Sigmoid colon (tissue), 7 donors: ENCODE data around the gene SDK1. TPM values are rescaled to one million over a fixed set of nuclear protein-coding genes. Genes with fewer than 3 reads are reported as not detected.

ENCODE experiments used
- DNase-seq: peaks from one replicate; pipeline ENCODE4 v3.0.0-alpha.2; 2019
- H3K27ac ChIP-seq, 4 donors: fragments of 200-600 bp; sonication (generic); one replicate each; pipeline ENCODE4 v1.5.1; 2016 to 2019; ENCODE audit warnings: mild to moderate bottlenecking in 1 of 4
- H3K27me3 ChIP-seq, 3 donors: fragments of 200-600 bp; sonication (generic); one replicate each; pipeline ENCODE4 v1.5.1; 2019; ENCODE audit warnings: mild to moderate bottlenecking in 1 of 3
- H3K36me3 ChIP-seq, 4 donors: fragments of 200-600 bp; sonication (generic); one replicate each; pipeline ENCODE4 v1.5.1; 2016 to 2019
- H3K4me1 ChIP-seq, 4 donors: fragments of 200-600 bp; sonication (generic); one replicate each; pipeline ENCODE4 v1.5.1; 2017 to 2019
- H3K4me3 ChIP-seq, 4 donors: fragments of 200-600 bp; sonication (generic); one replicate each; pipeline ENCODE4 v1.5.1; 2017 to 2019; ENCODE audit warnings: mild to moderate bottlenecking in 2 of 4, moderate library complexity in 1 of 4
- H3K9me3 ChIP-seq, 4 donors: fragments of 200-600 bp in 3 of 4; sonication (generic) in 3 of 4; one replicate each; pipeline versions ENCODE4 v1.5.1 to v1.6.1; 2013 to 2019
- EP300 ChIP-seq, 4 donors: sonication (generic); formaldehyde crosslinking; IDR thresholded peaks; one replicate each; pipeline ENCODE4 v1.6.1; 2017; ENCODE audit warnings: antibody characterized with exemption in 4 of 4
- POLR2A ChIP-seq, 2 donors: fragments of 450-650 bp; IDR thresholded peaks; one replicate each; pipeline ENCODE4 v1.6.1; 2016; ENCODE audit warnings: antibody characterized with exemption in 2 of 2, mild to moderate bottlenecking in 2 of 2, moderate library complexity in 2 of 2
- POLR2AphosphoS5 ChIP-seq, 4 donors: sonication (generic); formaldehyde crosslinking; IDR thresholded peaks; one replicate each; pipeline ENCODE4 v1.6.1; 2017; ENCODE audit warnings: antibody characterized with exemption in 4 of 4
- WGBS, 2 donors: extraction: QIAGEN DNeasy Blood & Tissue Kit; methylation state at CpG; one replicate each; pipeline ENCODE4 v1.1.7; 2013; 5-methylcytosine and 5-hydroxymethylcytosine counted together
- intact Hi-C: fragments of 100-400 bp; cut with DNase I; formaldehyde crosslinking; loops from one replicate; pipeline ENCODE4 v1.15.1; 2023
- polyA plus RNA-seq, 3 donors: library from polyadenylated mRNA; stranded (reverse); fragments of 200-250 nt; gene quantifications; one replicate each; pipeline ENCODE4 v1.2.3, GENCODE V29; 2013
- total RNA-seq, 4 donors: library from RNA; depleted of rRNA; stranded (reverse); fragments of >200 nt; gene quantifications; one replicate each; pipeline ENCODE4 v1.1.0, GENCODE V29; 2016
- TF ChIP-seq, protein P1 (sequence below), 4 experiments: fragments of 450-650 bp in 3 of 4; fragments of 200-600 bp in 1 of 4; IDR thresholded peaks; one replicate each; pipeline ENCODE4 v1.5.1; 2016 to 2019; ENCODE audit warnings: antibody characterized with exemption in 4 of 4, mild to moderate bottlenecking in 3 of 4, moderate library complexity in 2 of 4
- donor health status: healthy with polysubstance abuse.
- donor health status: Bipolar disorder and iron deficiency.
- donor health status: healthy.

Gene SDK1
- total and polyA plus RNA-seq, 7 donors, result under 0.01 to 23.0 (median 10.0) TPM; not detected in 1

DNA sequence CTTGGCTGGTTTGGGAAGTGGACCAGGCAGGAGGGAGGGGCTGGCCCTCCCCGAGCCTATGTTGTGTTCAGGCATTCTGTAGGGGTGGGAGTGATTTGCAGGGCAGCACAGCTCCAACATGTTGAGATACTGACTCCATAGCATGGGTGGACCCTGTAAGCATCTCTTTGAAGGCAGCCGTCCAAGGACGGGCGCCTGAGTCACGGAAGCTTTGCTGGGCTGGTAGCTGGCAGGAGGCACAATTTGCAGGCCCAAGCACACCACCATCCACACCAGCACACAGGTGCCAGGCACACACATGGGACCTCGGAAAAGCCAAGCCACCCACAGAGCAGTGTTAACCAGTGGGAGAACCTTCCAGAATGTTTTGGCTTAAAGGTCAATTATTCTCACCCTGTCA lies 875.9 kb downstream of the SDK1 start:
- H3K4me3 ChIP-seq, result no peak overlapping the region
- peaks cover 0 to under 1% (median 0%) of the 10 kb centered on the region in 4 donors for H3K4me1 ChIP-seq
- TF ChIP-seq POLR2AphosphoS5 (IDR thresholded peaks at IDR 0.05), result no peak
- TF ChIP-seq, protein P1, sequence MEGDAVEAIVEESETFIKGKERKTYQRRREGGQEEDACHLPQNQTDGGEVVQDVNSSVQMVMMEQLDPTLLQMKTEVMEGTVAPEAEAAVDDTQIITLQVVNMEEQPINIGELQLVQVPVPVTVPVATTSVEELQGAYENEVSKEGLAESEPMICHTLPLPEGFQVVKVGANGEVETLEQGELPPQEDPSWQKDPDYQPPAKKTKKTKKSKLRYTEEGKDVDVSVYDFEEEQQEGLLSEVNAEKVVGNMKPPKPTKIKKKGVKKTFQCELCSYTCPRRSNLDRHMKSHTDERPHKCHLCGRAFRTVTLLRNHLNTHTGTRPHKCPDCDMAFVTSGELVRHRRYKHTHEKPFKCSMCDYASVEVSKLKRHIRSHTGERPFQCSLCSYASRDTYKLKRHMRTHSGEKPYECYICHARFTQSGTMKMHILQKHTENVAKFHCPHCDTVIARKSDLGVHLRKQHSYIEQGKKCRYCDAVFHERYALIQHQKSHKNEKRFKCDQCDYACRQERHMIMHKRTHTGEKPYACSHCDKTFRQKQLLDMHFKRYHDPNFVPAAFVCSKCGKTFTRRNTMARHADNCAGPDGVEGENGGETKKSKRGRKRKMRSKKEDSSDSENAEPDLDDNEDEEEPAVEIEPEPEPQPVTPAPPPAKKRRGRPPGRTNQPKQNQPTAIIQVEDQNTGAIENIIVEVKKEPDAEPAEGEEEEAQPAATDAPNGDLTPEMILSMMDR (IDR thresholded peaks at IDR 0.05), result no peak
- no peak for TF ChIP-seq POLR2A (IDR thresholded peaks at IDR 0.05)
- no peak for TF ChIP-seq EP300 (IDR thresholded peaks at IDR 0.05)
- DNase-seq, result no peak
- H3K36me3 ChIP-seq, result no peaks in the 10 kb centered on the region
- WGBS, 2 donors, result 88 to 92% methylated on average over 6 of the region's 6 CpGs
- no peaks in the 10 kb centered on the region for H3K27me3 ChIP-seq
- H3K27ac ChIP-seq, result no peak overlapping the region
- intact Hi-C loops, result no loop called here
- H3K9me3 ChIP-seq, result no peaks in the 10 kb centered on the region

DNA sequence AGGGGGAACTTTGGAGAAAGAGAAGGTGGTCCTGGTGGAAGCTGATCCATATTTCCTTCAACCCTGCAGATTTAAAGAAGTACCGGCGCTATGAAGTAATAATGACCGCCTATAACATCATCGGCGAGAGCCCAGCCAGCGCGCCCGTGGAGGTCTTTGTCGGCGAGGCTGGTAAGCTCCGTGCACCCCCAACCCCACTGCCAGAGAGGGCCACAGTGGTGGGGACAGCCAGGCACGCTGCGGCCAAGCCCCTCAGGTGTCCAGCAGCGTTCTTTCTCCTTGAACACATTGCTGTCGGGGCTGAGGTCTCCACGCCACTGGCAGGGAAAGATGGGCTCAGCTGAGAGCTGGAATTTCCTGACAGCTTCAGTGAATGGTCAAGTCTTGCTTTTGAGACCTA lies 877.4 kb downstream of the SDK1 start:
- DNase-seq, result no peak
- WGBS, 2 donors, result 95 to 96% methylated on average over 16 of the region's 16 CpGs

DNA sequence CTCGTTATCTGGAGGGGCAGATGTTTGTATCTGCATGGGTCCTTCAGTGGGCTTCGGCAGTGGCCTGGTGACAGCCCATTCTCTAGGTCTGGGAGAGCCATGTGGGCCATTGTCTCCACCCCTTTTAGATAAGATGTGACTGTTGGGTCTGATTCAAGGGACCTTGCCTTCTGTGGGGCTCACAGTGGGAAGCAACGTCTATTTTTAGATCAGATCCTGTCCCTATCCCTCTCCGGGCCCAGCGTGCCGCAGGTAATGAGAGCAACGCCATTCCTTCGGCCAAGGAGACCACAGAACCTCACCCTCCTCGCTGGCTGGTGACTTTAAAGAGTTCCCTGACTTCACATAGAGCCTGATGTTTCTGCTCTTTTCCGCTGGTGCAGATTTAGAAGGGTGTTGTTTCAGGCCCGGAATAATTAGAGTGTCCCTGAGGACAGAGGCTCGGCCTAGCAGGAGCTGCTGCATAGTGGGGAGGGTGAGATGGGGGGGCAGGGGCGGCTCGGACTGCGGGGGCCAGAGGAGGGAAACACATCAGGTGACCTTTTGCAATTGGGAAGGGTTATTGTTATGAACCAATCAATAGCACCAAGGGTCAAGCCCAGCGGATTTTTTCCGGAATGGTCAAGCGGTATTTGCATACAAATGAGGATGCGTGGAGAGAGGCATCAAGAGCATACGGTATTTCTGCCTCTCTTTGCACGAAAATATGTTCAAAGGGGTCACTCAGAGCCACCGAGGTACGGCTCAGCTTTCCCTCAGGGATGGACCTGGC lies 878.0 kb downstream of the SDK1 start:
- no peak overlapping the region for H3K27ac ChIP-seq
- WGBS, 2 donors, result 90 to 93% methylated on average over 23 of the region's 23 CpGs
- no peaks in the 10 kb centered on the region for H3K36me3 ChIP-seq
- no peaks in the 10 kb centered on the region for H3K9me3 ChIP-seq
- no peaks in the 10 kb centered on the region for H3K27me3 ChIP-seq
- peaks cover 0 to 22% (median 15%) of the 10 kb centered on the region in 4 donors for H3K4me1 ChIP-seq
- intact Hi-C loops, result no loop called here
- no peak overlapping the region for H3K4me3 ChIP-seq
- DNase-seq, result no peak
- TF ChIP-seq POLR2AphosphoS5 (IDR thresholded peaks at IDR 0.05) (no peak), POLR2A (IDR thresholded peaks at IDR 0.05) (no peak), EP300 (IDR thresholded peaks at IDR 0.05) (no peak)
- TF ChIP-seq, protein P1 (IDR thresholded peaks at IDR 0.05), result no peak

More for the DNA sequence above, 877.4 kb downstream of the SDK1 start:
- H3K4me3 ChIP-seq, result no peak overlapping the region
- intact Hi-C loops, result no loop called here
- H3K9me3 ChIP-seq, result no peaks in the 10 kb centered on the region
- no peak overlapping the region for H3K27ac ChIP-seq
- H3K4me1 ChIP-seq, result peaks cover 0 to 15% (median 8%) of the 10 kb centered on the region in 4 donors
- TF ChIP-seq POLR2AphosphoS5 (IDR thresholded peaks at IDR 0.05), result no peak
- H3K36me3 ChIP-seq, result no peaks in the 10 kb centered on the region
- H3K27me3 ChIP-seq, result no peaks in the 10 kb centered on the region

DNA sequence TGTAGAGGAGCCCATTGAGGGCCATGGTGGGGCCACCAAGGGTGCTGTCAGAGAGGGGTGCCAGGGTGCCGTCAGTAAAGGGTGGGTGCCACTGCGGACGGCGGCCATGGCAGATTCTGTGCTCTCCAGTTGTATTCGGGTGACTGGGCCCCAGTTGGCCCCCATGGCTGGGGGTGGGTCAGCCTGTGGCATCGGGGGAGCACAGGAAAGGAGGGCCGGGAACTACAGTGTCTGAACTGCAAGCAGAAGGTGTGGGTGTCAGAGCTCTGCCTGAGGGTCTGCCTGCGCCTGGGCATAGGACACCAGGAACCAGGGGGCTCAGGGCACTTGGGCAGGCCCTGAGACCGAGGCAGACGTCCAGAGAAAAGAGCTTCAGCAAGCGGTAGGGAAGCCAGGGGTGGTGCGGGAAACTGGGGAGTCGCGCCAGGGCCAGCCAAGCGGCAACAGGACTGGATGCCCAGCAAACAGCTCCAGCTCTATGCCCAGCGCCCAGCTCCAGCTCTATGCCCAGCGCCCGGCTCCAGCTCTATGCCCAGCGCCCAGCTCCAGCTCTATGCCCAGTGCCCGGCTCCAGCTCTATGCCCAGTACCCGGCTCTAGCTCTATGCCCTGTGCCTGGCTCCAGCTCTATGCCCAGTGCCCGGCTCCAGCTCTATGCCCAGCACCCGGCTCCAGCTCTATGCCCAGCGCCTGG lies 878.8 kb downstream of the SDK1 start:
- Histone ChIP-seq H3K36me3 (no peaks in the 10 kb centered on the region), H3K4me1 (peaks cover 0 to 29% (median 18%) of the 10 kb centered on the region in 4 donors), H3K4me3 (no peak overlapping the region), H3K27me3 (no peaks in the 10 kb centered on the region), H3K9me3 (no peaks in the 10 kb centered on the region), H3K27ac (no peak overlapping the region)
- 94 to 96% methylated on average over 24 of the region's 24 CpGs for WGBS, 2 donors
- intact Hi-C loops, result loop anchor here (10.0 kb wide), 1 partner anchor 875 kb away; the partner anchor contains the start of gene SDK1
- no peak for DNase-seq
- no peak for TF ChIP-seq POLR2AphosphoS5 (IDR thresholded peaks at IDR 0.05)
- no peak for TF ChIP-seq EP300 (IDR thresholded peaks at IDR 0.05)
- no peak for TF ChIP-seq POLR2A (IDR thresholded peaks at IDR 0.05)
- TF ChIP-seq, protein P1 (IDR thresholded peaks at IDR 0.05), result no peak

DNA sequence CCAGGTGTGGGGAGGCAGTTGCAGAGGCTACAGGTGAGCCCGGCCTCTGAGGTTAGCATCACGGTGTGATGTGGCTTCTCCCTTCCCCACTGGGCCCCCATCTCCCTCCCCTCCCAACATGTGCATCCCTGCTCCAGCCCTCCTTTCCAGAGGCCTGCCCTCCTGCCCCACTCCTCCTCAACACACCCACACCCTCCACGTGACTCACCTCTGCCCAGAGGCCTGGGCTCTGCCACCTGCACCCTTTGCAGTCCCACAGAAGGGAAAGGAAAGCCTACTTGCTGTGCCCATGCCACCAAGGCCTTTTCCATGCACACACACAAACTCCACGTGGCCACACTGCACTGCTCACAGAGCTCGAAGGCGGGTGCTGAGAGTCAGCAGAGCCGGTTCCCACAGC lies 880.4 kb downstream of the SDK1 start:
- H3K36me3 ChIP-seq, result no peaks in the 10 kb centered on the region
- peaks cover 0 to 45% (median 33%) of the 10 kb centered on the region in 4 donors for H3K4me1 ChIP-seq
- no peaks in the 10 kb centered on the region for H3K27me3 ChIP-seq
- no peaks in the 10 kb centered on the region for H3K9me3 ChIP-seq
- 80 to 87% methylated on average over 7 of the region's 7 CpGs for whole genome bisulfite sequencing, 2 donors
- TF ChIP-seq POLR2AphosphoS5 (IDR thresholded peaks at IDR 0.05), result no peak
- no peak for TF ChIP-seq POLR2A (IDR thresholded peaks at IDR 0.05)
- TF ChIP-seq, protein P1 (IDR thresholded peaks at IDR 0.05), result no peak
- no peak for TF ChIP-seq EP300 (IDR thresholded peaks at IDR 0.05)
- intact Hi-C loops, result loop anchor here (10.0 kb wide), 1 partner anchor 877 kb away; the partner anchor contains the start of gene SDK1
- no peak for DNase-seq
- H3K27ac ChIP-seq, result no peak overlapping the region
- H3K4me3 ChIP-seq, result no peak overlapping the region
